Sigmoid colon (tissue), 7 donors: ENCODE results near the gene ZNF277. TPM values are rescaled to one million over a fixed set of nuclear protein-coding genes. Genes with fewer than 3 reads are reported as not detected.
"Not testable (repeated sequence)": the region's sequence is repeated elsewhere in the genome, so short reads cannot be mapped to it uniquely, and the experiment has no call there.

ENCODE experiments used
- DNase-seq: peaks from one replicate; pipeline ENCODE4 v3.0.0-alpha.2; 2019
- H3K27ac ChIP-seq, 4 donors: fragments of 200-600 bp; sonication (generic); one replicate each; pipeline ENCODE4 v1.5.1; 2016 to 2019; ENCODE audit warnings: mild to moderate bottlenecking in 1 of 4
- H3K27me3 ChIP-seq, 3 donors: fragments of 200-600 bp; sonication (generic); one replicate each; pipeline ENCODE4 v1.5.1; 2019; ENCODE audit warnings: mild to moderate bottlenecking in 1 of 3
- H3K36me3 ChIP-seq, 4 donors: fragments of 200-600 bp; sonication (generic); one replicate each; pipeline ENCODE4 v1.5.1; 2016 to 2019
- H3K4me1 ChIP-seq, 4 donors: fragments of 200-600 bp; sonication (generic); one replicate each; pipeline ENCODE4 v1.5.1; 2017 to 2019
- H3K4me3 ChIP-seq, 4 donors: fragments of 200-600 bp; sonication (generic); one replicate each; pipeline ENCODE4 v1.5.1; 2017 to 2019; ENCODE audit warnings: mild to moderate bottlenecking in 2 of 4, moderate library complexity in 1 of 4
- H3K9me3 ChIP-seq, 4 donors: fragments of 200-600 bp in 3 of 4; sonication (generic) in 3 of 4; one replicate each; pipeline versions ENCODE4 v1.5.1 to v1.6.1; 2013 to 2019
- CTCF ChIP-seq, 4 experiments: fragments of 450-650 bp in 3 of 4; fragments of 200-600 bp in 1 of 4; IDR thresholded peaks; one replicate each; pipeline ENCODE4 v1.5.1; 2016 to 2019; ENCODE audit warnings: antibody characterized with exemption in 4 of 4, mild to moderate bottlenecking in 3 of 4, moderate library complexity in 2 of 4
- EP300 ChIP-seq, 4 donors: sonication (generic); formaldehyde crosslinking; IDR thresholded peaks; one replicate each; pipeline ENCODE4 v1.6.1; 2017; ENCODE audit warnings: antibody characterized with exemption in 4 of 4
- POLR2A ChIP-seq, 2 donors: fragments of 450-650 bp; IDR thresholded peaks; one replicate each; pipeline ENCODE4 v1.6.1; 2016; ENCODE audit warnings: antibody characterized with exemption in 2 of 2, mild to moderate bottlenecking in 2 of 2, moderate library complexity in 2 of 2
- POLR2AphosphoS5 ChIP-seq, 4 donors: sonication (generic); formaldehyde crosslinking; IDR thresholded peaks; one replicate each; pipeline ENCODE4 v1.6.1; 2017; ENCODE audit warnings: antibody characterized with exemption in 4 of 4
- WGBS, 2 donors: extraction: QIAGEN DNeasy Blood & Tissue Kit; methylation state at CpG; one replicate each; pipeline ENCODE4 v1.1.7; 2013; 5-methylcytosine and 5-hydroxymethylcytosine counted together
- intact Hi-C: fragments of 100-400 bp; cut with DNase I; formaldehyde crosslinking; loops from one replicate; pipeline ENCODE4 v1.15.1; 2023
- polyA plus RNA-seq, 3 donors: library from polyadenylated mRNA; stranded (reverse); fragments of 200-250 nt; gene quantifications; one replicate each; pipeline ENCODE4 v1.2.3, GENCODE V29; 2013
- total RNA-seq, 4 donors: library from RNA; depleted of rRNA; stranded (reverse); fragments of >200 nt; gene quantifications; one replicate each; pipeline ENCODE4 v1.1.0, GENCODE V29; 2016
- donor health status: healthy with polysubstance abuse.
- donor health status: Bipolar disorder and iron deficiency.
- donor health status: healthy.

The ZNF277 gene
- total and polyA plus RNA-seq, 7 donors, result 15.8 to 49.3 (median 39.0) TPM

- no peak overlapping the region for H3K4me3 ChIP-seq
- intact Hi-C loops, result no loop called here
- 50 to 53% methylated on average over 2 of the region's 2 CpGs for WGBS, 2 donors
- no peaks in the 10 kb centered on the region for H3K4me1 ChIP-seq
- TF ChIP-seq POLR2AphosphoS5 (IDR thresholded peaks at IDR 0.05) (no peak), POLR2A (IDR thresholded peaks at IDR 0.05) (no peak), CTCF (IDR thresholded peaks at IDR 0.05) (no peak), EP300 (IDR thresholded peaks at IDR 0.05) (no peak)
- no peak overlapping the region for H3K27ac ChIP-seq
- DNase-seq, result no peak
- no peaks in the 10 kb centered on the region for H3K27me3 ChIP-seq
- no peaks in the 10 kb centered on the region for H3K36me3 ChIP-seq
- no peaks in the 10 kb centered on the region for H3K9me3 ChIP-seq
Measured at GRCh38 chr7:112302566-112302965, 96.1 kb downstream of the ZNF277 start.

DNA sequence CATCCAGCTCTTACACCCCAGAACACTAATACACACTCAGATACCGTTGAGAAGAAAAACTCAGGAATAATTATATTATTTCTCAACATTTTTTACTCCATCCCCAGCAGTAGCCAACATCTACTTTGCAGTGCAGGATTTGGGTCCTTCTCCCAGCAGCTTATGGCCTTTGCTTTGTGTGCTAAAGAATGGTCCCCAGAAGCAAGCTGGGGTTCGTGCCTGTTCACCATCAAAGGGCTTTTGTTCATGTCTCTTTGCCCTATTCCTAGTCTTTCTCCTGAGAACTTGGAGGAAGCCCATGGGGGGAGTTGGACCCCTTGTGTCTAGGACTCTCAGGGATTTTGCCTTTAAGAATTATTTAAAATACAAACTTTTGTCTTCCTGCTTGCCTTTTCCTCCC, 100.4 kb downstream of the ZNF277 start:
- 93 to 95% methylated on average over 2 of the region's 2 CpGs for WGBS, 2 donors
- Histone ChIP-seq H3K4me1 (no peaks in the 10 kb centered on the region), H3K36me3 (no peaks in the 10 kb centered on the region), H3K27me3 (no peaks in the 10 kb centered on the region), H3K4me3 (no peak overlapping the region), H3K27ac (no peak overlapping the region), H3K9me3 (peaks cover 0 to 2% (median 0%) of the 10 kb centered on the region in 4 donors)
- intact Hi-C loops, result no loop called here
- no peak for TF ChIP-seq EP300 (IDR thresholded peaks at IDR 0.05)
- no peak for TF ChIP-seq CTCF (IDR thresholded peaks at IDR 0.05)
- no peak for TF ChIP-seq POLR2A (IDR thresholded peaks at IDR 0.05)
- TF ChIP-seq POLR2AphosphoS5 (IDR thresholded peaks at IDR 0.05), result no peak
- DNase-seq, result no peak

GRCh38 chr7:112307506-112307905, 101.0 kb downstream of the ZNF277 start:
- no peak overlapping the region for H3K4me3 ChIP-seq
- intact Hi-C loops, result no loop called here

DNA sequence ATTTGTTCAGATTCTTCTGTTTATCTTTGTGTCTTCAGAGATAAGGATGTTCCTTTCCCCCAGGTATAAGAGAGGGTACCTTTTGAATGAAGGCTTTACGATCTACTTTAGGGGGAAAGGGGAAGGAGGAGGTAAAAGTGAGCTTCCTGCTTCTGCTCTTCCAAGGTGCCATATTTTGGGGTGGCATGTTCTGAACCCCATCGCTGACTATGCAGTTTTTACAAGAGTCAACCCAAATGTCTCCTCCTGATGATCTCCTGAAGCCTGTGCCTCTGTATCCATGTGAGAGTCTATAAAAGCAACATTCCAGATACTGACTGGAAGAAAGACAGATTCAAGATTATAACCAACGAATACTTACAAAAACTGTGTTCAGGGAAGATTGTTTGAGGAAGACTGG, 102.5 kb downstream of the ZNF277 start:
- Histone ChIP-seq H3K27ac (no peak overlapping the region), H3K4me3 (no peak overlapping the region), H3K27me3 (no peaks in the 10 kb centered on the region), H3K36me3 (no peaks in the 10 kb centered on the region), H3K9me3 (peaks cover 0 to 2% (median 0%) of the 10 kb centered on the region in 4 donors), H3K4me1 (no peaks in the 10 kb centered on the region)
- whole genome bisulfite sequencing, 2 donors, result 98% methylated on average over 3 of the region's 3 CpGs
- intact Hi-C loops, result no loop called here
- no peak for TF ChIP-seq POLR2A (IDR thresholded peaks at IDR 0.05)
- no peak for TF ChIP-seq CTCF (IDR thresholded peaks at IDR 0.05)
- TF ChIP-seq EP300 (IDR thresholded peaks at IDR 0.05), result no peak
- no peak for TF ChIP-seq POLR2AphosphoS5 (IDR thresholded peaks at IDR 0.05)
- DNase-seq, result no peak

More at GRCh38 chr7:112307506-112307905, 101.0 kb downstream of the ZNF277 start:
- no peaks in the 10 kb centered on the region for H3K27me3 ChIP-seq
- whole genome bisulfite sequencing, 2 donors, result 95 to 96% methylated on average over 3 of the region's 3 CpGs
- TF ChIP-seq EP300 (IDR thresholded peaks at IDR 0.05) (no peak), CTCF (IDR thresholded peaks at IDR 0.05) (no peak), POLR2AphosphoS5 (IDR thresholded peaks at IDR 0.05) (no peak), POLR2A (IDR thresholded peaks at IDR 0.05) (no peak)
- H3K36me3 ChIP-seq, result no peaks in the 10 kb centered on the region
- DNase-seq, result no peak
- no peak overlapping the region for H3K27ac ChIP-seq
- peaks cover 0 to 2% (median 0%) of the 10 kb centered on the region in 4 donors for H3K9me3 ChIP-seq
- no peaks in the 10 kb centered on the region for H3K4me1 ChIP-seq

DNA sequence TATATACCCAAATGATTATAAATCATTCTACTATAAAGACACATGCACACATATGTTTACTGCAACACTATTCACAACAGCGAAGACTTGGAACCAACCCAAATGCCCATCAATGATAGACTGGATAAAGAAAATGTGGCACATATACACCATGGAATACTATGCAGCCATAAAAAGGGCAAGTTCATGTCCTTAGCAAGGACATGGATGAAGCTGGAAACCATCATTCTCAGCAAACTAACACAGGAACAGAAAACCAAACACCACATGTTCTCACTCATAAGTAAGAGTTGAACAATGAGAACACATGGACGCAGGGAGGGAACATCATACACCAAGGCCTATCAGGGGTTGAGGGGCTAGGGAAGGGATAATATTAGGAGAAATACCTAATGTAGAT, 110.3 kb downstream of the ZNF277 start:
- H3K4me1 ChIP-seq, intact Hi-C loops, H3K27ac ChIP-seq, H3K9me3 ChIP-seq, DNase-seq, H3K4me3 ChIP-seq, H3K27me3 ChIP-seq: not testable (repeated sequence)
- WGBS, 2 donors, result 95 to 97% methylated on average over 2 of the region's 2 CpGs
- H3K36me3 ChIP-seq, result peaks cover 0 to 28% (median 2%) of the 10 kb centered on the region in 4 donors
